ENCODE measurements around the gene SPSB4. TPM values are rescaled to one million over a fixed set of nuclear protein-coding genes. Genes with fewer than 3 reads are reported as not detected.
A peak's percentile ranks its signal among the peaks of the same experiment; 100 is the strongest.

SPSB4 gene
- total and polyA plus RNA-seq, 4 donors, result 0.19 to 1.9 (median 0.87) TPM

- Histone ChIP-seq H3K4me3 (ENCODE audit: low read depth in 1 of 3, low read length in 3 of 3) (no peak overlapping the region), H3K36me3 (ENCODE audit: control insufficient read depth in 4 of 4, insufficient read depth in 3 of 4, low read depth in 1 of 4, low read length in 3 of 4) (no peaks in the 10 kb centered on the region), H3K27ac (ENCODE audit: low read depth in 1 of 2, low read length in 2 of 2) (no peak overlapping the region), H3K9ac (ENCODE audit: low read depth in 1 of 2, low read length in 2 of 2) (no peak overlapping the region), H3K9me3 (ENCODE audit: control insufficient read depth in 4 of 4, low read length in 3 of 4) (peaks cover 0 to 2% (median 0%) of the 10 kb centered on the region in 4 donors), H3K27me3 (ENCODE audit: control insufficient read depth in 4 of 4, insufficient read depth in 4 of 4, low read length in 3 of 4) (no peaks in the 10 kb centered on the region), H3K4me1 (ENCODE audit: control insufficient read depth in 4 of 4, insufficient read depth in 4 of 4, low read length in 3 of 4) (no peaks in the 10 kb centered on the region)
- WGBS, result 32% methylated on average over 7 of the region's 7 CpGs
- TF ChIP-seq FOXA2 (IDR thresholded peaks at IDR 0.05) (peak; percentile 10), HNF4G (IDR thresholded peaks at IDR 0.05) (no peak), HNF4A (conservative IDR thresholded peaks at IDR 0.05) (no peak), NR2F2 (IDR thresholded peaks at IDR 0.05) (no peak), RXRA (IDR thresholded peaks at IDR 0.05) (no peak), EGR1 (IDR thresholded peaks at IDR 0.05; ENCODE audit: low read depth in 2 of 2) (no peak), GABPA (IDR thresholded peaks at IDR 0.05 in 1 of 2, conservative IDR thresholded peaks at IDR 0.05 in 1 of 2) (no peak), RAD21 (IDR thresholded peaks at IDR 0.05) (peak; percentile 80 to 85), SP1 (IDR thresholded peaks at IDR 0.05) (no peak), REST (IDR thresholded peaks at IDR 0.05) (no peak), JUND (IDR thresholded peaks at IDR 0.05) (no peak), ATF3 (IDR thresholded peaks at IDR 0.05) (no peak), FOXA1 (IDR thresholded peaks at IDR 0.05) (no peak), YY1 (IDR thresholded peaks at IDR 0.05) (no peak), ZBTB33 (IDR thresholded peaks at IDR 0.05) (no peak), TAF1 (conservative IDR thresholded peaks at IDR 0.05) (no peak), CTCF (IDR thresholded peaks at IDR 0.05; ENCODE audit: low read depth, low read length, missing input control) (peak; percentile 69), MAX (IDR thresholded peaks at IDR 0.05) (no peak)
- DNase-seq (ENCODE audit: low spot score), result peak; percentile 50
These were observed 54.9 kb downstream of the SPSB4 start for GRCh38 chr3:141105828-141106628.

Data from liver (tissue), 9 donors.